ENCODE data around the gene PLD2. TPM values are rescaled to one million over a fixed set of nuclear protein-coding genes. Genes with fewer than 3 reads are reported as not detected.

The PLD2 gene
- total RNA-seq (22.2 TPM), polyA plus RNA-seq (ENCODE audit: insufficient read depth in 1 of 8, insufficient read length in 8 of 8, low replicate concordance in 1 of 8) (10 to 100 TPM; 22.4 to 36.9 (median 28.2) TPM)
- long read RNA-seq, donor 1: 0 reads
- long read RNA-seq, donor 2: 0 reads
- long read RNA-seq, donor 3, partial matches to known transcripts: 0 of 1 reads
- long read RNA-seq, donor 3, other reads (novel, unspliced or antisense): 0 of 1 reads
- long read RNA-seq, donor 4, partial matches to known transcripts: 0 of 1 reads
- long read RNA-seq, donor 4, other reads (novel, unspliced or antisense): 0 of 1 reads
- long read RNA-seq, donor 5, partial matches to known transcripts: 0 of 3 reads
- long read RNA-seq, donor 5, other reads (novel, unspliced or antisense): 0 of 3 reads
- long read RNA-seq, donor 6, partial matches to known transcripts: 0 of 1 reads
- long read RNA-seq, donor 6, other reads (novel, unspliced or antisense): 0 of 1 reads
- long read RNA-seq, donor 7, partial matches to known transcripts: 0 of 3 reads
- long read RNA-seq, donor 7, other reads (novel, unspliced or antisense): 0 of 3 reads
- long read RNA-seq, donor 8, partial matches to known transcripts: 0 of 2 reads
- long read RNA-seq, donor 8, other reads (novel, unspliced or antisense): 0 of 2 reads
- long read RNA-seq, donor 9, partial matches to known transcripts: 0 of 2 reads
- long read RNA-seq, donor 9, other reads (novel, unspliced or antisense): 0 of 2 reads
- long read RNA-seq, donor 10, partial matches to known transcripts: 0 of 1 reads
- long read RNA-seq, donor 10, other reads (novel, unspliced or antisense): 0 of 1 reads
- long read RNA-seq, donor 11, partial matches to known transcripts: 0 of 1 reads
- long read RNA-seq, donor 11, other reads (novel, unspliced or antisense): 0 of 1 reads

- Histone ChIP-seq H3K27me3 (ENCODE audit: control insufficient read depth, insufficient read depth, low read length) (no peaks in the 10 kb centered on the region), H3K9me3 (replicated peaks; ENCODE audit: control insufficient read depth, low read depth, low read length) (no peaks in the 10 kb centered on the region), H3K27ac (ENCODE audit: low read length) (peak within 1 kb of the TSS; percentile 24), H3K4me3 (ENCODE audit: low read length) (peak within 1 kb of the TSS; percentile 64), H3K4me1 (ENCODE audit: control insufficient read depth, insufficient read depth, low read length) (peaks cover 14% of the 10 kb centered on the region), H3K36me3 (ENCODE audit: control insufficient read depth, insufficient read depth, low read length) (peaks cover 26% of the 10 kb centered on the region)
- peak; percentile 95 for DNase-seq
- under 1% methylated on average over 81 of the region's 106 CpGs for WGBS (ENCODE audit: insufficient coverage)
Observed at GRCh38 chr17:4806777-4807604, at the start of gene PLD2. TSS of gene PLD2 (plus strand) at chr17:4807152. CDS start at chr17:4807773, 621 bp downstream.

- peaks cover 11% of the 10 kb centered on the region for H3K27me3 ChIP-seq (ENCODE audit: control insufficient read depth, insufficient read depth, low read length)
- no peak overlapping the region for H3K27ac ChIP-seq (ENCODE audit: low read length)
- no peaks in the 10 kb centered on the region for H3K36me3 ChIP-seq (ENCODE audit: control insufficient read depth, insufficient read depth, low read length)
- H3K4me3 ChIP-seq (ENCODE audit: low read length): no peak overlapping the region
- 77% methylated on average over 3 of the region's 10 CpGs for WGBS (ENCODE audit: insufficient coverage)
- H3K4me1 ChIP-seq (ENCODE audit: control insufficient read depth, insufficient read depth, low read length): no peaks in the 10 kb centered on the region
- peak; percentile 61 for DNase-seq
- H3K9me3 ChIP-seq (replicated peaks; ENCODE audit: control insufficient read depth, low read depth, low read length): no peaks in the 10 kb centered on the region
Observed at GRCh38 chr17:4759776-4760236, 47.1 kb upstream of the PLD2 start.

- no peak overlapping the region for H3K4me3 ChIP-seq (ENCODE audit: low read length)
- H3K4me1 ChIP-seq (ENCODE audit: control insufficient read depth, insufficient read depth, low read length): no peaks in the 10 kb centered on the region
- H3K27me3 ChIP-seq (ENCODE audit: control insufficient read depth, insufficient read depth, low read length): no peaks in the 10 kb centered on the region
- no peaks in the 10 kb centered on the region for H3K36me3 ChIP-seq (ENCODE audit: control insufficient read depth, insufficient read depth, low read length)
- 100% methylated on average over 1 of the region's 3 CpGs for WGBS (ENCODE audit: insufficient coverage)
- no peaks in the 10 kb centered on the region for H3K9me3 ChIP-seq (replicated peaks; ENCODE audit: control insufficient read depth, low read depth, low read length)
- DNase-seq: peak; percentile 65
- H3K27ac ChIP-seq (ENCODE audit: low read length): peak overlapping the region; percentile 5
Observed at GRCh38 chr17:4764595-4764994, 42.4 kb upstream of the PLD2 start.

GRCh38 chr17:4766201-4766600, 40.8 kb upstream of the PLD2 start:
- WGBS (ENCODE audit: insufficient coverage): no CpG with 5 or more reads among the region's 3 CpGs
- Histone ChIP-seq H3K36me3 (ENCODE audit: control insufficient read depth, insufficient read depth, low read length) (no peaks in the 10 kb centered on the region), H3K4me3 (ENCODE audit: low read length) (no peak overlapping the region), H3K27ac (ENCODE audit: low read length) (peak overlapping the region; percentile 21), H3K9me3 (replicated peaks; ENCODE audit: control insufficient read depth, low read depth, low read length) (no peaks in the 10 kb centered on the region), H3K4me1 (ENCODE audit: control insufficient read depth, insufficient read depth, low read length) (no peaks in the 10 kb centered on the region), H3K27me3 (ENCODE audit: control insufficient read depth, insufficient read depth, low read length) (no peaks in the 10 kb centered on the region)
- DNase-seq: no peak

GRCh38 chr17:4766723-4767122, 40.2 kb upstream of the PLD2 start:
- no peak for DNase-seq
- Histone ChIP-seq H3K9me3 (replicated peaks; ENCODE audit: control insufficient read depth, low read depth, low read length) (no peaks in the 10 kb centered on the region), H3K36me3 (ENCODE audit: control insufficient read depth, insufficient read depth, low read length) (no peaks in the 10 kb centered on the region), H3K4me1 (ENCODE audit: control insufficient read depth, insufficient read depth, low read length) (no peaks in the 10 kb centered on the region), H3K27ac (ENCODE audit: low read length) (peak overlapping the region; percentile 21), H3K27me3 (ENCODE audit: control insufficient read depth, insufficient read depth, low read length) (no peaks in the 10 kb centered on the region), H3K4me3 (ENCODE audit: low read length) (no peak overlapping the region)
- WGBS (ENCODE audit: insufficient coverage): no CpG with 5 or more reads among the region's 9 CpGs

- peaks cover 3% of the 10 kb centered on the region for H3K27me3 ChIP-seq (ENCODE audit: control insufficient read depth, insufficient read depth, low read length)
- WGBS (ENCODE audit: insufficient coverage): 80% methylated on average over 3 of the region's 6 CpGs
- no peak overlapping the region for H3K27ac ChIP-seq (ENCODE audit: low read length)
- no peak overlapping the region for H3K4me3 ChIP-seq (ENCODE audit: low read length)
- H3K36me3 ChIP-seq (ENCODE audit: control insufficient read depth, insufficient read depth, low read length): no peaks in the 10 kb centered on the region
- no peaks in the 10 kb centered on the region for H3K4me1 ChIP-seq (ENCODE audit: control insufficient read depth, insufficient read depth, low read length)
- DNase-seq: no peak
- no peaks in the 10 kb centered on the region for H3K9me3 ChIP-seq (replicated peaks; ENCODE audit: control insufficient read depth, low read depth, low read length)
Observed at GRCh38 chr17:4768298-4768697, 38.7 kb upstream of the PLD2 start.

- no peak overlapping the region for H3K27ac ChIP-seq (ENCODE audit: low read length)
- no peaks in the 10 kb centered on the region for H3K4me1 ChIP-seq (ENCODE audit: control insufficient read depth, insufficient read depth, low read length)
- H3K27me3 ChIP-seq (ENCODE audit: control insufficient read depth, insufficient read depth, low read length): peaks cover 3% of the 10 kb centered on the region
- WGBS (ENCODE audit: insufficient coverage): no CpG with 5 or more reads among the region's 2 CpGs
- no peak for DNase-seq
- no peak overlapping the region for H3K4me3 ChIP-seq (ENCODE audit: low read length)
- no peaks in the 10 kb centered on the region for H3K36me3 ChIP-seq (ENCODE audit: control insufficient read depth, insufficient read depth, low read length)
- H3K9me3 ChIP-seq (replicated peaks; ENCODE audit: control insufficient read depth, low read depth, low read length): no peaks in the 10 kb centered on the region
Observed at GRCh38 chr17:4769628-4770027, 37.3 kb upstream of the PLD2 start.

GRCh38 chr17:4771519-4772234, 35.3 kb upstream of the PLD2 start, which contains the start of gene TM4SF5:
TSS of gene TM4SF5 (plus strand) at chr17:4771886. CDS start at chr17:4771923, 37 bp downstream.
- no peak within 1 kb of the TSS for H3K4me3 ChIP-seq (ENCODE audit: low read length)

GRCh38 chr17:4772235-4772613, 34.7 kb upstream of the PLD2 start:
- Histone ChIP-seq H3K27ac (ENCODE audit: low read length) (no peak overlapping the region), H3K27me3 (ENCODE audit: control insufficient read depth, insufficient read depth, low read length) (peaks cover 3% of the 10 kb centered on the region)

More at GRCh38 chr17:4771519-4772234, 35.3 kb upstream of the PLD2 start, which contains the start of gene TM4SF5:
- Histone ChIP-seq H3K27me3 (ENCODE audit: control insufficient read depth, insufficient read depth, low read length) (peaks cover 3% of the 10 kb centered on the region), H3K9me3 (replicated peaks; ENCODE audit: control insufficient read depth, low read depth, low read length) (no peaks in the 10 kb centered on the region), H3K36me3 (ENCODE audit: control insufficient read depth, insufficient read depth, low read length) (no peaks in the 10 kb centered on the region), H3K27ac (ENCODE audit: low read length) (no peak within 1 kb of the TSS), H3K4me1 (ENCODE audit: control insufficient read depth, insufficient read depth, low read length) (no peaks in the 10 kb centered on the region)
- WGBS (ENCODE audit: insufficient coverage): 72% methylated on average over 10 of the region's 13 CpGs
- DNase-seq: no peak

More at GRCh38 chr17:4772235-4772613, 34.7 kb upstream of the PLD2 start:
- no peak for DNase-seq
- Histone ChIP-seq H3K36me3 (ENCODE audit: control insufficient read depth, insufficient read depth, low read length) (no peaks in the 10 kb centered on the region), H3K4me1 (ENCODE audit: control insufficient read depth, insufficient read depth, low read length) (no peaks in the 10 kb centered on the region), H3K9me3 (replicated peaks; ENCODE audit: control insufficient read depth, low read depth, low read length) (no peaks in the 10 kb centered on the region), H3K4me3 (ENCODE audit: low read length) (no peak overlapping the region)
- 33% methylated on average over 1 of the region's 10 CpGs for WGBS (ENCODE audit: insufficient coverage)

Data from muscle of leg (tissue), 16 donors.